T follicular helper cell (primary cell): Measurements from ENCODE around the gene BMPR1B.
"Not testable (repeated sequence)": the region's sequence is repeated elsewhere in the genome, so short reads cannot be mapped to it uniquely, and the experiment has no call there.

Experiments
- DNase-seq: peaks from one replicate; pipeline ENCODE4 v3.0.0-alpha.2; 2020; ENCODE audit warnings: low read depth

The BMPR1B gene

DNA sequence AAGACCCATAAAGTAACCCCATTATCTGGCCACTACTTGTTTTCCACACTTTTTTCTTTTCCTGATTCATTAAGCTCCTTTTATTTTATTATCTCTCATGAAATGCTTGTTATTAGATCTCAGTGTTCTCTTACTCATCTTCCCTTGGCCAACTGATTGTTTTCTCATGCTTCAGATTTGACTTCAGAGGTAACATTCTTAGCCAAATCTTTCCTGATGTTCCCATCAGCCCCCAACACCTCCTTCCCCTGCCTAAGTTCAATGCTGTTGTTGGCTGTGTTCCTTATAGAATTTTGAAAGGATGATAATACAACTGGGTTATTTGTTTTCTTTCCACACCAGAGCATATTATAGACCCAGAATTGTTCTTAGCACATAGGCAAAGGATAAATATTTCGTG lies 75.6 kb downstream of the BMPR1B start:
- no peak for DNase-seq

DNA sequence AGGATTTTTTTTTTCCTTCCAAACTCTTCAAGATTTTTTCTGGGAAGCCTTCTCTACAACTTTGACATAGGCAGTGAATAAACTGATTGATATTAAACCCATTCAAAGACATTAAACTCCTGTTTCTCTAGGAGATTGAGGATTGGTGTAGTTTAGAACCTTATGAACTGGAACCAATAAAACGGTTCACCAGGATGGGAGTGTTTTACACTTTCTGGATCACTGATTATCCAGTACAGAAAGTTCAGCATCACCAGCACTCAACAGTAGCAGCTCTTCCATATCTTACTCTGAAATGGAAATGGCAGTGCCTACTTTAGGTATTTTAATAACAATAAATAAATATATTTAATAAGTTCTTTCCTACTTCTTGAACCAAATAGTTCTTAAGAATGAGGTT lies 76.7 kb downstream of the BMPR1B start:
- DNase-seq, result no peak

DNA sequence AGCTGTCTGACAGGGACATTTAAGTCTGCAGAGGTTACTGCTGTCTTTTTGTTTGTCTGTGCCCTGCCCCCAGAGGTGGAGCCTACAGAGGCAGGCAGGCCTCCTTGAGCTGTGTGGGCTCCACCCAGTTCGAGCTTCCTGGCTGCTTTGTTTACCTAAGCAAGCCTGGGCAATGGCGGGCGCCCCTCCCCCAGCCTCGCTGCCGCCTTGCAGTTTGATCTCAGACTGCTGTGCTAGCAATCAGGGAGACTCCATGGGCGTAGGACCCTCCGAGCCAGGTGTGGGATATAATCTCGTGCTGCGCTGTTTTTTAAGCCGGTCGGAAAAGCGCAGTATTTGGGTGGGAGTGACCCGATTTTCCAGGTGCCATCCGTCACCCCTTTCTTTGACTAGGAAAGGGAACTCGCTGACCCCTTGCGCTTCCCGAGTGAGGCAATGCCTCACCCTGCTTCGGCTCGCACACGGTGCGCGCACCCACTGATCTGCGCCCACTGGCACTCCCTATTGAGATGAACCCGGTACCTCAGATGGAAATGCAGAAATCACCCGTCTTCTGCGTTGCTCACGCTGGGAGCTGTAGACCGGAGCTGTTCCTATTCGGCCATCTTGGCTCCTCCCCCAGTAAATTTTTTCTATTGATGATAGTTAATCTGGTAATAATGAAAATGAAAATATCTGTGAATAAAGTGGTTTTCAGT lies 83.6 kb downstream of the BMPR1B start:
- not testable (repeated sequence) for DNase-seq

DNA sequence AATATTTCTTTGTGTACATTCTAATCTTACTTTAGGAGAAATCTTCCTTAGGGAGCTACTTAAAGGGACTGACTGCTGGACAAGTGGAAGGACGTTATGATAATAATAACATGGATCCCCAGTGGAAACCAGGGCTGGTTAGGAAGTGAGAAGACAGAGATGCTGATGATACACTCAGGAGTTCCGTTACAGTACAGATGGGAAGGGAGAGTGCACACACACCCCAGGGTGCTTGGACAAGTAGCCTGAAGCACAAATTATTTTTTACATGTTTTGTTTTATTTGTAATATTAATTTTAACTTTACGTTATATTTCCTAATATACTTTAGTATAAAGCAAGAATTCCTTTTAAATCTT lies 84.1 kb downstream of the BMPR1B start:
- DNase-seq, result no peak

DNA sequence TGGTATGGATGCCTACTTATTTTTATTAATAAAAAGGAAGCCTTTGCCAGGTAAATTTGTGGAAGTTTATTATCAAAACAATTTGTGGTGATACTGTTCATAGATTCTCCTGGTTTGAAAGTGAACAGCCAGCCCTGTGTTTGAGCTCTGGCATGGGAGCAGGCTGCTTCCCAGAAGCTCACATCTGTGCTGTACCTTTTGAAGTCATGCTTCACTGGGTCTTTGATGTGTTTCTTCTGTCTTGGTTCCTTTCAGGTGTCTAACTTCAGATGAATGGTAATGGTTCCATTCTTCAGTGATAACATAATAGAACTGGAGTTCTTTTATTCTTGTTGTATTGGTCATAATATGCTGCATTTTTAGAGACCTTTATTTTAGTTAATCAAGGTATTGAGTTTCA lies 85.5 kb downstream of the BMPR1B start:
- no peak for DNase-seq

DNA sequence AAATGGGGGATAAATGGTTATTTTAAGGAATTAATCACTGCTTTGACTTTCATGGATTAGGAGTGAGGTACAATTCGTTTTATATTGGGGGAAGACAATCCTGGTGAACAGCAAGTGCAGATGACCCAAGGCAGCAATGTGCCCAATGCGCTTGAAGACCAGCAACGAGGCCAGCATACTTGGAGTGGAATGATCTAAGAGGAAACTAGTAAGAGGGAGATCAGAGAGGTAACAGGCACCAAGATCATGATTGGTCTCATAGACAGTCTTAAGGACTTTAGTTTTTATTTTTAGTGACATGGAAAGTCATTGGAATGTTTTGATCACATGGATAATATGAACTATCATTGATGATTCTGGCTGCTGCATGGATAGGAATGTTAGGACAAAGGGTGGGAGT lies 90.6 kb downstream of the BMPR1B start:
- no peak for DNase-seq

DNA sequence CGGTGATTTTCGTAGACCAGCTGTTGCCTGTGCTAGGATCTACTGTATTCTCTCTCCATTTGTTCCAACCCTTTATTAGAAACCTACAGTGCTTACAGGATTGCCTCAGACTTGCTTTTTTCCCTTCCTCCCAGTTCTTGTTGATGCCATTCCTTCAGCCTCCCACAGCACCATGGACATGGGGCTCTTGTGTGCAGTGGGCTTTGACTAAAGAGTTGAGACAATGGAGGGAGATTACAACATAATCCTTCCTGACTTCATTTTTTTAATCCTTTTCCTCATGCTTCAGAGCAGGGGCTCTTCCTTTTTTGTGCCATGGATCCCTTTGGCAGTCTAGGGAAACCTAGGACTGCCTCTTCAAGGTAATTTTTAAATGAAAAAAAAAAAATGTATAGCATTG lies 92.1 kb downstream of the BMPR1B start:
- no peak for DNase-seq

DNA sequence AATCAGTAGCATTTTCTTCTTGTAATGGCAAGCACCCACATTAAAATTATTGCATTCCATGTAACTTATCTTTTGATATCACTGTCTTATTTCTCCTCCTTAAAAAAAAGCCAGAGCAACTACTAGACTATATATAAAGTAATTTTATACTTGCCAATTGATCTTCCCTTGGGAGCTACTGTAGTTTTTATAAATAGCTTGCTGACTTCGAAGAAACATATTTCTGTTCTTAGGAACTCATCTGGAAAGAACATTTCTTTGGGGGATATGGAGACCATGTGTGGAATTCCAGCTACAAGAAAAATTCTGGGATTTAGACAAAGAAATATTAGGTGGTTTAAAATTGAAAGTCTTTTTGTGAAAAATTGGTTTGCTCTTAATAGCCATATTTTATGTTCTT lies 94.9 kb downstream of the BMPR1B start:
- no peak for DNase-seq

DNA sequence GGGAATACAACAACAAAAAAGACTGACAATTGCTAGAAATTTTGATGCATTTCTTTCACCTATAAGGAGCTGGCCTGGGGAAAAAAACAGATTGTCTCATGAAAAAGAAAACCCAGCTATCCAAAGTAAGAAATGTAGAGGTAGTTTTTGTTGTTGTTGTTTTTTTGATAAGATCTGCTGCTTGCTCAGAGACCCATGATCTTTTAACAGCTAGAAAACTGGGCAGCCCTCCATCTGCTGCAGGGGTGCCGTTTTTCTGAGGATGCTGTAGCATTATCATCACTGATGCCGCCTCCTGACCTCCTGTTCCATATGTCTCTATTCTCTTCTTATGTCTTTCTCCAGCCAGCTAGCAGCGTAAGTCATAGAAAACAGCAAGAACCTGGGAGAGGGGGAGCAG lies 98.3 kb downstream of the BMPR1B start:
- DNase-seq, result no peak

DNA sequence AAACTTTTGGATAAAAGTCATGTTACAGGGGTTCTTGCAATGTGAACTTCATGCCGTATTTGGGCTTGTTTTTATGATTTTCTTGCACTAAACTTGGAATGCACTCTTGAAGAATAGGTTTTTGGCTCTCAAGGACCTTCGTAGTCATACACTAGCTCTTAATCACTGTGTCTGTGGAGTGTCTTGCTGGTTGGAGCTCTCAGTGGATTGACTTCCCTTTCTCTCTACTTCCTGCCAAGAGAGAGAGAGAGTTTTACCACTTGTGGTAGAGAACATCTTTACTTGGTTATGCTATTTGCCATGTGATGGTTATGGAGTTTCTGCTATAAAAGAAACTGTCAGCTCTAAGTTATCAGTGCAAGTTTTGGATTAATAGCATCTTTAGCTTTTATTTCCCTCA lies 112.4 kb downstream of the BMPR1B start:
- DNase-seq, result no peak

DNA sequence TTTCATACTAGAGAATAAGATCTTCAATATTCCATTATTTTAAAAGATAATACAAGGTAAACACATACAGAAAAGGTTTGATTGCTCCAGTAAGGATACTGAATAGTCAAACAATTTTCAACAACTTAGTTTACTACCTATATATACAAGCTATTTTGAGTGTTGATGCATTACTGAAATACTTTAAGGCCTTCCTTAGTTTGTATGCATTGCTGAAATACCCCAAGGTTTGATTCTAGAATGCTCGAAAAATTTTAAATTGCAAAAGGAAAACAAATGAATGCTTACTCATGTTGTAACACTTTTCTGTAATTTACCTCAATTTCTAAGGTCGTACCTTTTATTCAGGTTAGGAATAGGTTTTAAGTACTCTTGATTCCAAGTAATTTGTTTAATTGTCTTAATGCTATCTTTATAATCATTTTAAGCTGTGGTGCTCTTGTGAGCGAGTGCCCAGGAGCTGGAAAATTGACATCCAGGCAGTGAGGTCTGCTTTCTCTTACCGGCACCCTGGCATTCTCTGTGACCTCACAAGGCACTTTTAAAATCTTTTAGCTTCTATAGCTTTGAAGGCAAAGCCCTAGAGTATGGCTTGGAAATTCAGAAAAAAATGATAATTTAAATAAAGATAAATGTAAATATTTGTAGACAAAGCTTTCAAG lies 114.0 kb downstream of the BMPR1B start:
- DNase-seq, result no peak

DNA sequence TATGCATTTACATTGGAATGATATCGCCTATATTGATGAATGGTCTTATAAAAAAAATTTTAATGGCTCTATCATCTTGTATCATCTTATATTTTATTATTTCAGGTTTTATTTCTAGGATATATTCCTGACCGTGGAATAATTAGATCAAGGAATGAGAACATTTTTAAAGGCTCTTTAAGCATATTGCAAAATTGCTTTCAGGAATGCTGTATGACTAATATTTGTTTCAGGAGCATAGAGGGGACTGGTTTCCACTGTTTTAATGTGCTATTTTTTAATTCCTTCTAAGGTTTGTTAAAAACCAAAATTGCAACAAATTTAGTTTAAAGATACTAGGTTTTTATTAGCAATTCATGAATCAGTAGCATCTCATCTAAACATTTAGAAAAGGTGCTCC lies 120.2 kb downstream of the BMPR1B start:
- no peak for DNase-seq

DNA sequence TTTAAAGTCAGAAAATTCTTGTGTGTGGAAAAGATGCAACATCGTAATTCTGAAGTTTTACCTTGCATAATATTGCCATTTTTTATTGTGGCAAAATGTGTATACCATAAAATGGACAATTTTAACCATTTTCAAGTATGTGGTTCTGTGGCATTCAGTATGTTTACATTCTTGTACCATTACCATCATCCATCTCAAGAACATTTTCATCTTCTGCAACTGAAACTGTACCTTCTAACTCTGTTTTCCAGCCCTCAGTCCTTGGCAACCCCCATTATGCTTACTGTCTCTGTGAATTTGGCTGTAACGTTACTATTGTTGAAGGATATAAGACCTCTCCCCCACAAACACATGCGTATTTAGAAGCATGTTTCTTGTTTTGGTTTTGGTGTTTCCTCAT lies 123.2 kb downstream of the BMPR1B start:
- DNase-seq, result no peak

DNA sequence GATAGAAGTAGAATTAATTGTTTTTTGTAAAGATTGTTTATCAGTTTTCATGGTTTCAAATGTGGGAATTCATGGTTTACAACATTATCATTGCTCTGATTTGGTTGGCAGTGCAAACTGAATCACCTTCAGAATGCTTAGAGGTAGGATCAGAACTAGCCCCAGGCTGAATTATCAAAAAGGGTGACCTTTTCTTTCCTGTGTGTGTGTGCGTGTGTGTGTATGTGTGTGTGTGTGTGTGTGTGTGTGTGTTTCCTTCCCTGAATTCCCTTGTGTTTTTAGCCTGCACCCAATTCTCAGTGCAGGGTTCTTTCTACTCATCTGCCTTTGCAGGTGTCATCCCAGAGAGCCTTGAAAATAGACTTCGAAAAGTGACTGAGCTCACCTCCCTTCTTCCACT lies 125.0 kb downstream of the BMPR1B start:
- no peak for DNase-seq

DNA sequence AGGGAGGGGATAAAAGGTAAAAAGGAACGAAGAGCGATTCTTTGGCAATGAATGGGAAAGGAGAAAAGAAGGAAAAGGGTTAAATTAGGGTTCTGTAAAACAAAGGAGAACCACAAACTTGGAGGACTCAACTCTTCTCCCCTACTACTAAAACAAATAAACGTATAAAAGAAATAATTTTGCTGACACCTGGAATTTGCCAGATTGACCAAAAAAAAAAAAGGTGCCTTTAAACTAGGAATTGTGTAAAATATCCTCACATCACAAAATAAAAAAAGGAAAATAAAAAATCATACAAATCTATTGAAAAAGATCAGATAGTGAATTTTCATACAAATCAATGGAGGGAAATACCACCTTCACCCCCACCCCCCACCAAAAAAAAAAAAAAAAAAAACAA lies 129.3 kb downstream of the BMPR1B start:
- no peak for DNase-seq

DNA sequence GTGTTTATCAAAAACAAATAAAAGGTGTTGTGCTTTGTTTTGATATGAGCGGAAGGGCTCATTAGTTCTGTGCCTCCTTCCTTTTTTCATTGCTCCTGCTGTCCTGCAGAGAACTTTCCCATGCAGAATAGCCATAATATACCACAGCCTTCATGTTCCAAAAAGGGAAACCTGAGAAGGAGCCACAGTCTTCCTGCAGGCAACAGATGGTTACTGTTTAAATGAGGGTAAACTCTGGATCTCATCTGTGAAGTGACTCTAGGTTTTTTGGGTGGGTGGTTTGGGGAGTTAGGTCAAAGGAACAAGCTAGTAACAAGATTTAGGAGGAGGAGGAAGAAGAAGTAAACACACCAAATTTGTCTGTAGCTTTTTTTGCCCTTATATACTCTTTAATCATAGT lies 131.8 kb downstream of the BMPR1B start:
- DNase-seq, result no peak

DNA sequence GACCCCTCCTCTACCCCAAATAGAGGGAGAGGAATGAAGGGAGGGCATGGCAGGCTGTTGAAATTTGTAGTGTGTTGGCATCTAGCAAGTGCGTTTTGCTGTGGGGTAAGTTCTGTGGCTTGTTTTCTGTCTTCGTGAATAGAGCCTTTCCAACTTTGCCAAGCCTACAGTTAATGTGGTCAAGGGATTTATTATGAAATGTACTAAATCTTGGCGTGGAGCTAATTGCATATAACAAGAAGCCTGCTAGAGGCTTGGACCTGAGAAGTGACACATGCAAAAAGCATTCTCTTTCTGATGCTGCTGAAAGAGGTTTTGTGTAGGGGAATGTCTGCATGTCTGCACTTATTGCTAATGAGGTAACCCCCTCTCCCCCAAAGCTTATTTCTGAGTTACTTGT lies 132.2 kb downstream of the BMPR1B start:
- no peak for DNase-seq

DNA sequence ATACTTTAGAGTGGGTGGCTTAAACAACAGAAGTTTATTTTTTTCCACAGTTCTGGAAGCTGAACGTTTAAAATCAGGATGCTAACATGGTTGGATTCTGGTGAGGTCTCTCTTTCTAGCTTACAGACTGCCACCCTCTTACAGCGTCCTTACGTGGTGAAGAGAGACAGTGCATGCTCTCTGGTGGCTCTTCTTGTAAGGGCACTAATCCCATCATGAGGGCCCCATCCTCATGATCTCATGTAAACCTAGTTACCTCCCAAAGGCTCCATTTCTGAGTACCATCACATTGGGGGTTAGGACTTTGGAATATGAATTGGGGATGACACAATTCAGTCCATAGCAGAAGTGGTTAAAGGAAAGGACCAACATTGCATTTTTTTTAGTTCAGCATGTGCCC lies 132.8 kb downstream of the BMPR1B start:
- DNase-seq, result no peak

DNA sequence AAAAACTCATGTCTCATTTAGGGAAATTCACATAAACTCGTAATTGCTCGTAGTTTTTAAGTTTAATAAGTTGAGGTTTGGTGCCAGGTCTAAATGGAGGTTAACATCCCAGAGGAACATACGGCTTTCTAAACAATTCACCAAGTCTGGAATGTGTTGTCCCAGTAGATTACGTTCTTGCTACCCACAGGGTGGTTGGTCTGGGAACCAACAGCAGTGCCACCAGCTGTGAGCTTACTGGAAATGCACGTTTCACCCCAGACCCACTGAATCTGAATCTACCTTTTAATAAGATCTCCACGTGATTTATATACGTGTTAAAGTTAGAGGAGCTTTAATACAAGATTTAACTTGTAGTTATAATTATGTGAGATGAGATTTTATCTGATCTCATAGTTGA lies 134.3 kb downstream of the BMPR1B start:
- DNase-seq, result no peak

DNA sequence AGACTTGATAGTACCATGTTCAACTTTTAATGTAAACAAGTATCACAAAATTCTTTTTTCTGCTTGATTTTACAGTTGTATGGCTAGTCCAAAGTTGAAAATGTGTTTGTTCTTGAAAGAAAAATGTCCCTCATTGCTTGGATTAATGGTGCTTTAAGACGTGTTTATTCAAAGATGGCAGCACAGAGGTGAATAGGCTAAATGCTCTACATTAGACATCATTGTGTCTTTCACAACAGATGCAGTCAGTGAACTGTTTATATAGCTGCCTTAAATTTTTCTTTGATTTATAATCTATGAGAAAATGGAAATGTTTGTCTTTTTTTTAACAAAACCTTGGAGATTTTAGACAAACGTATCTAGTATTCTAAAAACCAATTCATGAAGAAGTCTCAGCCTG lies 137.3 kb downstream of the BMPR1B start:
- no peak for DNase-seq

DNA sequence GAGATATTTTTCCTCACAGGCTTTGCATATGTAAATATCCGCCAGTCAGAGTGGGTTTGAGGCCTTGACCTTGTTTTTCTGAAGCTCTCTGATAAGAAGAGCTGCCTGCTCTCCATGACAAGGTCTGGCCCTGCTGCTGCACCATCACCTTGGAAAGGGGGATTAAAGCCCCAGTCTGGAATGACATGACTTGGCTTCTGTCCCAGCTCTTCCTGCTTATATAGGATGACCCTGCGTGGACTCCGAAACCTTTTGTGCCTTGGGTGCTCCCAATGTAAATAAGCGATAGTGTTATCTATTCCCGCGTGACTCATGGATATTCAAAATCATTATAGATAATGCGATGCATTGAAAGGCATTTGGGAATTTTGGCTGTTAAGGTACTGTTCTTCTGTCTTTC lies 139.3 kb downstream of the BMPR1B start:
- no peak for DNase-seq

DNA sequence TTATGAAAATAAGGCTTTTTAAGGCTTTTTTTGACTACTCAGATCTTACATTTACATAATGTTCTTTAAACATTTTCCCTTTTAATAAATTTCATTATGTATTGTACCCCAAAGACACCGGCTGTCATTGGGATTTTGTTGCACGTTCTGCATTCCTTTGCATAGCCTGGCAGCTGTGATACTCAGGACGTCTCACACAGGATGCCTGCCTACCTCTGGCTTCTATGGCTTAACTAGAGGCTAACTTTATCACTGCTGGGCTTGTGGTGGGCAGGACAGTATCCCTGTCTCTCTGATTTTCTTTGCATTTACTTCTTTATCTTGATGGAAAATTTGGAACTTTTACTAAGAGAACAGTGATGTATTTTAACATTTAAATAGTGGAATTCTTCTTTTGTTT lies 147.8 kb downstream of the BMPR1B start:
- no peak for DNase-seq

DNA sequence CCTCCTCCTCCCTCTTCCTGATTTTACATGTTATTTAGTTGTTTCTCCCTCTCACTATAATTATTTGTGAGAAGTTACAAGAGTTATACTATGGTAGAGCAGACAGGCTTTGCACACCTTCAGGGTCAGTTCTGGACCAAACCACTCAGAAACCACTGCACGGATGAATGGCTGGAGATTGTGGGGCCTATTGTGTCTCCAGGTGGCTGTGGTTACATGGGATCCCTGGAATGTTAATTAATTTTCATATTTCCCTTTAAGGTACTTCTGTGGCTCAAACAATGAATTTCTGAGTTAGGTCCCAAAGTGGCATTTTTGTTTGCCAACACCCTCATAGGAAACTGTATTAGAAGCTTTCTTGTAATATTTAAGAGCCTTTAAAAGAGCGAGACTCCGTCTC lies 151.9 kb downstream of the BMPR1B start:
- no peak for DNase-seq

DNA sequence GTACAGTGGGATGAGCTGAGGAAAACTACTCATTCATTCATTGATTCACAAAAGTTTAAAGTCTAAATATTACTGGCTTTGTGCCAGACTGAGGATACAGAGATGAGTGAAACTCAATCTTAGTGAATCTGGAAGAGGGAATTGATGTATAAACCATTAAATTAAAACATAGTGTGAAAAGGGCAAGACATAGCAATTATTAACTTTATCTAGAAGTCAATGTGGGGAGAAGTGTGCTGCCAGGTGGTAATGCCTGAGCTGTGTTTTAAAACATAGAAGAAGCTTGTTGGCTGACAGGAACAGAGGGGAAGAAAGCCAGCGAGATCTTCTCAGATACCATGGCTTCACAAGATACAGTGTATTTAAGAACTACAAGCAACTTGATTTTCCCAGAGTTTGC lies 153.4 kb downstream of the BMPR1B start:
- DNase-seq, result no peak
